IPS DF 6.9 (cell line): Measurements from ENCODE around the gene MBD5.

Experiments
- DNase-seq: peaks from one replicate; pipeline ENCODE4 v3.0.0-alpha.2; 2013; ENCODE audit warnings: low read depth, low spot score
- H3K27ac ChIP-seq: one replicate; pipeline ENCODE4 v1.5.1; 2013; ENCODE audit warnings: low read length, control low read depth
- H3K27me3 ChIP-seq: 2 replicates; pipeline ENCODE4 v1.6.1; 2013; ENCODE audit warnings: mild to moderate bottlenecking, low read length; ENCODE audit not compliant: control insufficient read depth, insufficient read depth
- H3K36me3 ChIP-seq: 2 replicates; pipeline ENCODE4 v1.6.1; 2013; ENCODE audit warnings: low read length; ENCODE audit not compliant: control insufficient read depth, insufficient read depth
- H3K4me1 ChIP-seq: 2 replicates; pipeline ENCODE4 v1.6.1; 2013; ENCODE audit warnings: low read length; ENCODE audit not compliant: control insufficient read depth, insufficient read depth
- H3K4me3 ChIP-seq: 2 replicates; pipeline ENCODE4 v1.5.1; 2013; ENCODE audit warnings: mild to moderate bottlenecking, low read length
- H3K9me3 ChIP-seq: 2 replicates; pipeline ENCODE4 v1.6.1; 2013; ENCODE audit warnings: low read length, inconsistent platforms; ENCODE audit not compliant: control insufficient read depth, insufficient read depth
- WGBS: extraction: QIAGEN DNeasy Blood & Tissue Kit; methylation state at CpG from one replicate; pipeline ENCODE4 v1.1.7; 2013; ENCODE audit warnings: mixed read lengths, missing lambda C conversion rate; ENCODE audit not compliant: insufficient read length, insufficient coverage; 5-methylcytosine and 5-hydroxymethylcytosine counted together

Gene MBD5

DNA sequence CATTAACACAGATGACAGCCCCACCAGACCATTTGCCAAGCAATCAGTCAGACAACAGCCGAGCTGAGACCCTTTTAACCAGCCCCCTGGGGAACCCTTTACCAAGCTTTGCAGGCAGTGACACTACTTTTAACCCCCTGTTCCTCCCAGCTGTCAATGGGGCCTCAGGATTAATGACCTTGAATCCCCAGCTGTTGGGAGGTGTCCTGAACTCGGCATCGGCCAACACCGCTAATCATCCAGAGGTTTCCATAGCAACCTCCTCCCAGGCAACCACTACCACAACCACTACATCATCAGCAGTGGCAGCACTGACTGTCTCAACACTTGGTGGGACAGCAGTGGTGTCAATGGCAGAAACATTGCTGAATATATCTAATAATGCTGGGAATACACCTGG, 462.8 kb downstream of the MBD5 start:
- H3K9me3 ChIP-seq = no peaks in the 10 kb centered on the region
- no CpG with 5 or more reads among the region's 4 CpGs for WGBS
- DNase-seq = no peak

DNA sequence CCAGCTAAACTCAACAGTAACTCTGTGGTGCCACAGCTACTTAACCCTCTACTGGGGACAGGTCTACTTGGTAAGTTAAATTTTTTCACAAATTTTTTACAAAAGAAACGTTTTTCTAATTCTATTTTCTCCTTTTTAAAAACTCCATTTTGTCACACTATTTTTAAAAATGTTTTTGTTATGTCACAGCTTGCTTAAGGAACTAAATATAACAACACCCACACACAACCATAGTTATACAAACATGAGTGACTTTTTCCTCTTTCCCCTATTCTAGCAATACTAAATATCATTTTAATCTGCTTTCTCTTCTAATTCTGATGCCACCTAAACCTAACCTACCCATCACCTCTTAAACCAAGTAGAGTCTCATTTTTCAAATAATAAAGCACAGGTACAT, 463.2 kb downstream of the MBD5 start:
- WGBS = 100% methylated on average over 1 of the region's 1 CpG
- no peak overlapping the region for H3K4me3 ChIP-seq
- no peaks in the 10 kb centered on the region for H3K9me3 ChIP-seq
- H3K36me3 ChIP-seq = no peaks in the 10 kb centered on the region
- H3K27ac ChIP-seq = no peak overlapping the region
- H3K27me3 ChIP-seq = no peaks in the 10 kb centered on the region
- no peaks in the 10 kb centered on the region for H3K4me1 ChIP-seq
- no peak for DNase-seq

More for the DNA sequence above, 462.8 kb downstream of the MBD5 start:
- Histone ChIP-seq H3K4me3 (no peak overlapping the region), H3K27ac (no peak overlapping the region), H3K4me1 (no peaks in the 10 kb centered on the region), H3K27me3 (no peaks in the 10 kb centered on the region), H3K36me3 (no peaks in the 10 kb centered on the region)

DNA sequence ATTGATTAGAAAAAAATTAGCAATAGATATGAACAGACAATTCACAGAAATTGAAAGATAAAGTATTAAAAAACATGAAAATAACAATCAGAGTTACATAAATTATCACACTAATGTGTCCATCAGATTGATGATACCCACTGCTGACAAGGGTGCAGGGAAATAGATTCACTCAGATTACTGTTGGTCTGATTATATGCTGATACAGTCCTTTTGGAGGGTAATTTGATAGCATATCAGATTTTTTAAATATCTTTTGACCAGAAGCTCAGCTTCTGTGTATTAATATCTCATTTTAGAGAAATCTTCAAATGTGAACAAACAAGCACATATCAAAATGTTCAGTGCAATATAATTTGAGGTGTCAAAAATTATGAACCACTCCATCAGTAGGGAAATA, 465.8 kb downstream of the MBD5 start:
- no peaks in the 10 kb centered on the region for H3K27me3 ChIP-seq
- H3K9me3 ChIP-seq = no peaks in the 10 kb centered on the region
- DNase-seq = no peak
- no peaks in the 10 kb centered on the region for H3K4me1 ChIP-seq
- H3K4me3 ChIP-seq = no peak overlapping the region
- no peaks in the 10 kb centered on the region for H3K36me3 ChIP-seq
- H3K27ac ChIP-seq = no peak overlapping the region

GRCh38 chr2:148487439-148487838, 466.5 kb downstream of the MBD5 start:
- DNase-seq = no peak
- Histone ChIP-seq H3K36me3 (no peaks in the 10 kb centered on the region), H3K9me3 (no peaks in the 10 kb centered on the region), H3K4me1 (no peaks in the 10 kb centered on the region), H3K27ac (no peak overlapping the region), H3K4me3 (no peak overlapping the region), H3K27me3 (no peaks in the 10 kb centered on the region)
- WGBS = no CpG with 5 or more reads among the region's 3 CpGs

DNA sequence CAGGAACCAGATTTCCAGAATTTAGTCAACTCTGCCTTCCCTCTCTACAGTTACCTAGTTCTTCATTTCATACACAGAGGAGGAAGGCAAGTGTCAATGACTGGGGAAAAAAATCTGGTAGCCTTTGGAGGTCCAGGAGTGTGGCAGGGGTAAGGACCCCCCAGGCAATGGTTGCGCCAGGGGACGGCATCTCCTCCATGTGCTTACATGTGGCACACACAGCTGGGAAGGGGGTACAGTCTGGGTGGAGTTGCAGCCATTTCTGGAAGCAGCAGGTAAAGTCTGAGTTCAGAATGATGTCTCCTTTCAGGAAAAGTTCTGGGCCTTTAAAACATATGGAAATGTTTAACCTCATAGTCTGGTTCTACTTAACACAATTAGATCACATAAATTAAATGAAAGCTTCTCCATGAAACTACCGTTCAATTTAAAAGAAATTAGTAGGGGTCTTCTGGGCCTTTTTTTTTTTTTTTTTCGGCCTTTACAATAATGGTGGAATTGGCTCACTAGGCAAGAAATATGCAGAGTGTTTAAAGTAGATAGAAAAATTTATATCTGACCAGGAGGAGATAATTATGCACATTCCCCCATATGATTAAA, 470.0 kb downstream of the MBD5 start:
- H3K27me3 ChIP-seq = no peaks in the 10 kb centered on the region
- no peaks in the 10 kb centered on the region for H3K36me3 ChIP-seq
- WGBS = no CpG with 5 or more reads among the region's 4 CpGs
- no peak for DNase-seq
- no peak overlapping the region for H3K27ac ChIP-seq
- no peaks in the 10 kb centered on the region for H3K4me1 ChIP-seq
- H3K4me3 ChIP-seq = no peak overlapping the region
- H3K9me3 ChIP-seq = no peaks in the 10 kb centered on the region

DNA sequence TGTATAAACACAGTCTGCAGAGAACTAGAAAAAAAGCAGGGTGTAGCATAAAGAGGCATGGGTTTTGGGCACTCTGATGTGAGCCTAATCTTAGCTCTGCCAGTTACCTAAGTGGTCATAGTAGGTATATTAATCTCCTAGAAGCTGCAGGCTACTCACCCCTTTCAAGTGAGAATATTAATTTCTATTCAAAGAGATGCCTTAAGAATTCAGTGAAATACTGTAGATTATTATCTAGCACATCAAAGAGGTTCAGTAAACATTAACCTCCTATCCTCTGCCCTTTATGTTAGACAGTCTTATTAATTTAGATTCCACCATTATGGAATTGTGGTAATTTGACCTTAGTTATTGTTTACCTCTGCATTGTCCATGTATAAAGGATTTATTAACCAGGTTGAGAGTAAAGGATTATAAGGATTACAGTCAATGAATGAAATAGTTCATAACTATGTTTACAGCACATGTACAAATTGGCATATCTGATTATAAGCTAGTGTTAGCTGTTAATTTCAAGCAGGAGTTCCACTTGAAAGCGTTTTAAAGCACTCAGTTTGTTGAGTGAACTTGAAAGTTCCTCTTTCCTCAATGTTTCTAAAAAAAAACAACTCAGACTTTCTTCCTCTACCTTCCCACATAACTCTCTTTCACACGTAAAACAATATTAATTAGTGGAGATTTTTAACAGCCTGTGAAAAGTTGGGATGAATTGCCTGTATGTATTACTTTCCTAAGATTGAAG, 473.1 kb downstream of the MBD5 start:
- DNase-seq = no peak
- Histone ChIP-seq H3K36me3 (no peaks in the 10 kb centered on the region), H3K4me3 (no peak overlapping the region), H3K4me1 (no peaks in the 10 kb centered on the region), H3K27me3 (no peaks in the 10 kb centered on the region), H3K9me3 (no peaks in the 10 kb centered on the region), H3K27ac (no peak overlapping the region)
- 100% methylated on average over 1 of the region's 2 CpGs for WGBS

DNA sequence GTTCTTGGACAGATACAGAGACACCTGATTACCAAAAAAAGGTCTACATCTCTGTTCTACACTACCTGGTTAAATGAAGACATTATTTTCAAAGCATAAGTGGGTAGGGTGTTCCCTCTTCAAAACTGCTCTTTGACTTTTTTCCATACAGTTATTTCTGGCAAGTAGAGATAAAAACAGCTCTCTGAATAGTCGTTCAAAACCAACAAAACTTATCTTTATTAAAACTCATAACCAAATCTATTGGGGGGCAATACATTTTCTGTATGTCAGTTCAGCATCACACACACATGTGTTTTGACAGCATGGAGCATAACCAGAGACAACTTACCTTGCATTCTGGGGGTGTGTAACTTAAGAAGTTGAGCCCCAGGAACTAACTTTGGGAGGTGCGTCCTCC, 474.7 kb downstream of the MBD5 start:
- Histone ChIP-seq H3K27me3 (no peaks in the 10 kb centered on the region), H3K36me3 (no peaks in the 10 kb centered on the region), H3K4me3 (no peak overlapping the region), H3K9me3 (no peaks in the 10 kb centered on the region), H3K4me1 (no peaks in the 10 kb centered on the region), H3K27ac (no peak overlapping the region)
- DNase-seq = no peak
- WGBS = no CpG with 5 or more reads among the region's 2 CpGs

- H3K9me3 ChIP-seq = no peaks in the 10 kb centered on the region
- no peaks in the 10 kb centered on the region for H3K27me3 ChIP-seq
- no peak overlapping the region for H3K4me3 ChIP-seq
- H3K4me1 ChIP-seq = no peaks in the 10 kb centered on the region
- no CpG with 5 or more reads among the region's 1 CpG for WGBS
- no peak for DNase-seq
- no peak overlapping the region for H3K27ac ChIP-seq
- no peaks in the 10 kb centered on the region for H3K36me3 ChIP-seq
Observed at GRCh38 chr2:148501545-148501944, 480.7 kb downstream of the MBD5 start.

DNA sequence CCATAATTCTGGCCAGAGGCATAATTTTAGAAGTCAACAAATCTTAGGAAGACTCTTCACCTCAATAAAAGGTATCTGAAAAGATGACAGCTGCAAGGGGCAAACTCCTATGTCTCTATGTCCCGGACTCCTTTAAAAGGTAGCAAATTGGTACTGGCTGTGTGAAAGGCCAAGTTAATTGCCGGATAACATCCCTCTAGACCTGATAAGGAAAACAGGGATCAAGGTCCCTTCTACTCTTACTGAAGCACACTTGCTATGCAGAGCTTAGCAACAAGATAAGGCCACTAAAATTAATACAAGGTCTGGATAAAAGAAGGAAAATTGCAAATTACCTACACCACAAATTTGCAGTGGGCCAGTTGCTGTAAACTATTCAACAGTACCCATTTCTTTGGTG, 482.6 kb downstream of the MBD5 start:
- no peaks in the 10 kb centered on the region for H3K4me1 ChIP-seq
- WGBS = no CpG with 5 or more reads among the region's 2 CpGs
- no peaks in the 10 kb centered on the region for H3K27me3 ChIP-seq
- H3K9me3 ChIP-seq = no peaks in the 10 kb centered on the region
- no peaks in the 10 kb centered on the region for H3K36me3 ChIP-seq
- H3K4me3 ChIP-seq = no peak overlapping the region
- no peak for DNase-seq
- no peak overlapping the region for H3K27ac ChIP-seq

DNA sequence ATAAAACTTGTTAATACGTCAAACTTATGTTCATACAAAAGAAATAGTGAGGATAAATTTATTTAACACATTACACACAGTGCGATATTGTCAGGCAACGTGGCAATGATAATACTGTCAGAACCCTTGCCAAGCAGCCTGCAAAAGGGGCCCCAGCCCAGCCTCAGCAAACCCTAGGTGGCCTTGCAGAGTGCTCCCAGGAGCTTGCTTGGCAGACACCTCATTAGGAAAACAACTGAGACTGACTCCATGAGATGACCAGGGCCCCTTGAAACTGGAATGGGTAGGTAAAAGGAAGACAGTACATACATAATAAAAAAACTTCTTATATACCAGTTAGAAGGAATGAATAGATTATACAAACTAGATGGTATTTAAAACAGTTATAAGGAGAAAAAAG, 487.1 kb downstream of the MBD5 start:
- no peak for DNase-seq
- Histone ChIP-seq H3K27me3 (no peaks in the 10 kb centered on the region), H3K4me1 (no peaks in the 10 kb centered on the region), H3K27ac (no peak overlapping the region), H3K4me3 (no peak overlapping the region), H3K36me3 (no peaks in the 10 kb centered on the region), H3K9me3 (no peaks in the 10 kb centered on the region)
- no CpG with 5 or more reads among the region's 3 CpGs for WGBS

DNA sequence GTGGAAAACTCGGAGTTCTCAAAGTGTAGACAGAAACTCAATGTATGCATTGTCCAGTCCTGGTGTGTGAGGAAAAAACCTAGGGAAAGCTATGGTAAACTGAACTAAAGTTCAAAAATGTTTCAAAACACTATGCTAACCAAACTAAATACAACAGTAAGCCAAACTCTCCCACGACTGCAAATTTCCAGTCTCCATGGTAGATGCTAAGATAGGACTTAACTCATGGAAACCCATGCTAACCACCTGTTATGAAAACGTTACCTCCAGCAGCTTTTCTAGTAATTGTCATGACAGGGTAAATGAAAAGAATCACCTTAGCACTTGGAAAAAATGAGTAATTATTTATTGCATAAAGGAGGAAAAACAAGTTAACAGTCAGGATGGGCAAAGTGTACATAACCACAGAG, 488.0 kb downstream of the MBD5 start:
- WGBS = no CpG with 5 or more reads among the region's 3 CpGs
- DNase-seq = no peak
- no peaks in the 10 kb centered on the region for H3K9me3 ChIP-seq
- H3K27me3 ChIP-seq = no peaks in the 10 kb centered on the region
- H3K4me1 ChIP-seq = no peaks in the 10 kb centered on the region
- H3K4me3 ChIP-seq = no peak overlapping the region
- H3K27ac ChIP-seq = no peak overlapping the region
- H3K36me3 ChIP-seq = no peaks in the 10 kb centered on the region
